Activated CD8-positive, alpha-beta memory T cell treated with anti-CD3 and anti-CD28 coated beads, Interleukin-2, amount 50 U/mL, for 48 hours (primary cell): Measurements from ENCODE around the gene SH3TC2.

Experiments used
- DNase-seq: peaks from one replicate; pipeline ENCODE4 v3.0.0-alpha.2; 2020

The SH3TC2 gene

DNA sequence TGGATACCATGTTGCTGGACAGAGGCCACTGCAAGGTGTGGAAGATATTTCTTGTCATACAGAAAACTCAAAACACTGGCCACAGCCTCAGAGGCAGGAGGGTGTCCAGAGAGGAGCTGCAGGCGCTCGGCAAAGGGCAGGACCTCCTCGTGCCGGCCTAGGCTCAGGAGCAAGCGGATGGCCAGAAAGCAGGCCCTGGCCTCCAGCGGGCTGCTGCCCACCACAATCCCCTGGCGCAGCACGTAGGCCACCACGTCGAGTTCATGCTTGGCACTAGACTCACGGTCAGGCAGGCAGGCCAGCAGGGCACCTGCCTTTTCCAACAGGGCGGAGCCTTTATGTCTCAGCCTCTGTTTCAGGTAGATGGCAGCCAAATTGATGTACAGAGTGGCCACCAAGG lies 35.2 kb downstream of the SH3TC2 start:
- no peak for DNase-seq

DNA sequence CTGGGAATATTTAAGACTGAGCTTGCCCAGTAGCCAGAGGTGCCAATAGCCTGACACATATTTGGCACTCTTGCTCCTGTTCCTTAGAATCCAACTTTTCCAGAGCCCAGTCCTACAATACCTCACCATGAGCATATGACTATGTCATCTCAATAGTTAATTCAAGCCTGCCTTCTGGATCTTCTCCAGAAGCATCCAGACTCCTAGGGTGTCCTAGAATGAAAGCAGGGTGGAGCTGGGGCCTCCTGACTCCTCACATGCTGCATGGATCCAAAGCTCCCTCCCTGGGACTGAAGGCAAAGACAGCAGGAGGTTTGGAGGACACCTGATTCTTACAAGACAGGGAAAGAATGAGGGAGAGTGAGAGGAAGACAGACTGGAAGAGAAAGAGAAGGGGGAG lies 37.9 kb downstream of the SH3TC2 start:
- no peak for DNase-seq

DNA sequence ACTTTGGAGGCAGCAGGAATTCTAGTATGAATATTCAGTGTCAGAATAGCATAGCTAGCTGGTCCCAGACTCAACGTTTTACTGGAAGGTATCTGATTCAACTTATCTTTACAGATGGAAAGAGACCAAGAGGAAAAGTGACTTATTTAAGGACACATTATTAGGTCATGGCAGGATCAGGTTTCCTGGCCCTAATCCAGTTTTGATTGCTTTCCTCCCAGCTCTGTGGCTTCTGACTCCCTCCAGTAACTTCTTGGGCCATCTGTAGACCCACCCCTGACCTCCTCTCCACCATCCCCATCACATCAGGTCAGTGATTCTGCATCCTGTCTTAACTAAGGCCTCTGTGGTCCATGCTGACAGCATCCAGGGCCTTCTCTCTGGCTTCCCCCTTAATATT lies 38.4 kb downstream of the SH3TC2 start:
- DNase-seq, result no peak

DNA sequence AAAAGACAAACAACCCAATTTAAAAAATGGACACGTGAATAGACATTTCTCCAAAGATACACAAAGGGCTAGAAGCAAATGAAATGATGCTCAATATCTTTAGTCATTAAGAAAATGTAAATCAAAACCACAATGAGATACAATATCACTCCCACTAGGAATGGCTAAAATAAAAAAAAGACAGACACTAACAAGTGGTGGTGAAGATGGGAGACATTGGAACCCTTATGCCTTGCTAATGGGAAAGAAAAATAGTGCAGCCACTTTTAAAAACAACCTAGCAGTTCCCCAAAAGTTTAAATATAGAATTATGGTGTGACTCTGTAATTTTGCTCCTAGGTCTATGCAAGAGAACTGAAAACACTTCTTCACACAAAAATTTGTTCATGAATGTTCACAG lies 40.7 kb downstream of the SH3TC2 start:
- no peak for DNase-seq

DNA sequence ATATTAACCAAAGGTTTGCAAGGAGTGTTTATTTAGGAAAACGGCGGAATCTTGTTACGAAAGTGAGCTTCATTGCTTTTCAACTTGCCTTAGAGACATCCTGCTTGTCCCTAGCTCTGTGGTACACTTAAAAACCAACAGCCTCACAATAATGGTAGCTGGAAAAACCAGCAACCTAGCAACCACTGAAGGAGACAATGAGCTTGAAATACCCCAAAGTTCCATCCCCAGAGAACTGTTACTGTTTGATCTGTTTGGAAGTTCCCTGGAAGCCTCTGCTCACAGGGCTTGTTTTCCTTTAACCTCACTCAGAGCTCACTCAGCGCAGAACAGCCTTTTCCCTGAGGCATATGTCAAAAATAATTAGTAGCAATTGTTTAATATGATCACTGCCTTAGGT lies 43.2 kb downstream of the SH3TC2 start:
- no peak for DNase-seq

DNA sequence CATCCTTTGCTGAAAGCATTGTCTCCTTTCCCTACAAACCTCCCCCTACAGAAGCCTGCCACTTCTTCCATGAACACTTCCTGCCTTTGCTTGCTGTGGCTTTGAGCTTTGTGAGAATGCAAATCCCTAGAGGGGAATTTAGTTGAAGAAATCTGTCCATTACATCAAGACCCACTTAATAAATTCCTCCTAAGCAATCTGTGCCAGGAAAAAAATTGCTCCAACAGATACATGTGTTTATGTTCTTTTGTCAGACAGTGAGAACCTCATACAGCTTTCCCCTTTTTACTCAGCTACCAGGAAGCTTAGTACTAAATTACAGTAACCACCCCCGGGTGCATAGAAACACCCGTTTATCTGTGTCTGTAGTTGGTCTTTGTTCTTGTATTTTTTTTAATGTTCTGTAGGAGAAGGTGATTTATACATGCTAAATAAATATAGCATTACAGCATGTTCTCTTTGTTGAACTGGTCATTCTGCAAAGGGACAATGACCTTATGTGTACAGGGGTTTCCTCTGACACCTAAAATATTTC lies 43.9 kb downstream of the SH3TC2 start:
- no peak for DNase-seq

DNA sequence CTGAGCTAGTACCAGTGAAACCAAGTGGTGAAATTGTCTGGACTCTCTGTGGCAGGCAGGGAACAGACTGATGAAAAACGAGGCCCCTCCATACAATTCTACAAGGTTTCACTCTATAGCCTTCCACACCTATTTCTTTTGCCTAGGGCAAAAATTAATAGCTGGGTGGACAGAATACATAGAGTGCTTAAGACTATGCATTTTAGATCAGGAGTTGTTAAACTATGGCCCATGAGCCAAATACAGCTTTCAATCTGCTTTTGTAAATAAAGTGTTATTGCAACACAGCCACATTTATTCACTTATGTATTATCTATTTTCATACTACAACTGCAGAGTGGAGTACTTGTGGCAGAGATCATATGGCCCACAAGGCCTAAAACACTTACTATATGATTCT lies 45.2 kb downstream of the SH3TC2 start:
- DNase-seq, result no peak

DNA sequence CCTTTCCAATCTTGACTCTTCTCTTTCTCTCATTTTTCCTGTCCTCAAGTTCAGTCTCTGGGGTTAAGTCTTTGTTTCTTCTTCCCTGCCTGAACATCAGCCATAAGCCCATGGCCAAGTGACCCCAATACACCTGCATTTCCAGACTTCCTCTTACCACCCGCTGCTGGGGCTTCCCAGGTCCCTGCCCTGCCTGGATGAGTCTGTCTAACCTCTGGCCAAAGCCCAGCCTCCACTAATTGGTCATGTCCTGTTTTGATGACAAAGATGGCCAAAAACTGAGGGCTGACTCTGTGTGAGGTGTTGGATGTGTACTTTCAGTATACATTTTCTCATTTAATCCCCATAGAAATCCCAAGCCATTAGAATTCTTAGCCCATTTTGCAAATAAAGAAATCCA lies 47.3 kb downstream of the SH3TC2 start:
- DNase-seq, result no peak

DNA sequence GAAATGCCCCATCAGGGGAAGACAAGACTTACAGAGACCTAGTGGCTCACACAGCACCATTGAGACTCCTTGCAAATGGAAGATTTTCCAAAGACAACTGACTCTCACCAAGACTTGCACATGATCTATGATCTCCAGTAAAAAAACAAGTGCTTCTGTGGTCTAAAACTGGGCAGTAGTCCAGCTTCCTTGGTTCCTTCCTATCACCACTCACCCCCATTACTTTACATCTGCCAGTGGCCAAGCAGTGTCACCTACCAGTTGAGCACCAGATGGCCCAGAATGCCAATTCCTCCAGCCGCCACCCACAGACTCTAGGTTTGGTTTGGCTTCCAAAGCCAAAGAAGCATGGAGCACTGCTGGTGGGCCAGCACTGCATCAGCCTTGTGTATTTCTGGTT lies 47.7 kb downstream of the SH3TC2 start:
- no peak for DNase-seq

DNA sequence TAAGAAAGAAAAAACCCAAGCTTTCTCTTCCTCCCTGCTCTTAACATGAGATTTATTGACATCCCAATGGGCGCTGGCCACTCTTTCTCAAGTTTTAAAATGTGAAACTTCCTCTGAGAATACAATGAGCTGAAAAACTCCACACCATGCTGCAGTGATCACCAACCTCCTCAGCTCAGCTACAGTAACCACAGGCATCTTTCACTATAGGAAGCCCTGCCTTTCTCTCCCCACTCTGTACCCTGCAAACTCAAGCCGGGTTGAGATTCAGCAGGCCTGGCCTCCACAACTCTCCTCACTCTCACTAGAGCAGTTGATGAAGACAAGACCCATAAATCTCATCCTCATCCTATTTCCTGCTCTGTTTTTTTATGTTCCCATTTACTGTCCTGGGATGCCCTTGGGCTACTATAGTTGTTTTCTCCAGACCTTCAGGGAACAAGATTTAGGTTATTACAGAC lies 48.3 kb downstream of the SH3TC2 start:
- no peak for DNase-seq

DNA sequence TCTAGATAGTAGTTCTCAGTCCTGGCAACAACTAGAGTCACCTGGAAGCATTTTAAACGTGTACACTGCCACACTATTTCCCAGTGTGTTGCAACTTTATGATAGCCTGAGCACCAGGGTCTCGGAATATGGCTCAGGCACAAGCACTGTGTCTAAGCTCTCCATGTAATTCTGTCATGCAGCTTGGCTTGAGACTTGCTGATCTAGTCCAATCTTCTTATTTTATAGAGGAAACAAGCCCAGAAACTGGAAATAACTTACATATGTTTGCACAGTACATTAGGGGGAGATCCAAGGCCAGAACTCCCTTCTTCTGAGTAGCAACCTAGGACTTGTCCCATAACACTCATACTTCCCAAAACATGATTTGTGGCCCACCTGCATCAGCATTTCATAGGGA lies 49.1 kb downstream of the SH3TC2 start:
- no peak for DNase-seq

DNA sequence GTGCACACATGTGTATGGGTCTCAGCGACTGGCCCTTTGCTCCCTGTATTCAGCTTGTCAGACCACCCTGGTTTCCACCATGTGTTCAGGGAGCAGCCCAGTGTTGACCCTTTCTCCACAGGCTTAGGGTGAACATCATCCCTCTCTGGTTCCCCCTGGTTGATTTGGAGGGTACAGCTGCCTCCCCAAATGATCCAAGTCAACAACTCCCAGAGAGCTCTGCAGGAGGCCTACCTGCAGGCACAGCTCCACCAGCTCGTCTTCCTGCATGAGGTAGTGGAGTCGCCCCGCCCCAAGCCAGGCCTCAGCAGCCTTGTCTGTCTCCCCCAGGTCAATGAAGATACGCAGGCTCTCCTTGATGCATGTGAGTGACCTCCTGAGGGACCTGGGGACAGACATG lies 50.5 kb downstream of the SH3TC2 start:
- DNase-seq, result no peak

DNA sequence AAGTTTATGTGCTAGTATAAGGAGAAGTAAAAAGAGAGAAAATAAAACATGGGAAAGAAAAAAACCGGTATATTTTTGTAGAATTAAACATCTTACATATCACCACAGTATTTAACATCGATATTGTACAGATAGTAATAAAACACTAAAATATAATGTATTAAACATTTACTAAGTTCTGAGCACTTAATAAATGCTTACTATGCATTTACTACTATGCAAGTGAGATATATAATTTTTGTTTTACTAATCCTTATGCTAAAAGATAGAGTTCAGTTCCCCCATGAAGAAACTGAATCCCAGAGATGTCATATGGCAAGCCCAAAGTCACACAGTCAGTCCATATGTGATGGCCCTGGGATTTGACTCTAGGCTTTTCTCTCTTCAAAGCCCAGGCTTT lies 51.1 kb downstream of the SH3TC2 start:
- DNase-seq, result no peak

DNA sequence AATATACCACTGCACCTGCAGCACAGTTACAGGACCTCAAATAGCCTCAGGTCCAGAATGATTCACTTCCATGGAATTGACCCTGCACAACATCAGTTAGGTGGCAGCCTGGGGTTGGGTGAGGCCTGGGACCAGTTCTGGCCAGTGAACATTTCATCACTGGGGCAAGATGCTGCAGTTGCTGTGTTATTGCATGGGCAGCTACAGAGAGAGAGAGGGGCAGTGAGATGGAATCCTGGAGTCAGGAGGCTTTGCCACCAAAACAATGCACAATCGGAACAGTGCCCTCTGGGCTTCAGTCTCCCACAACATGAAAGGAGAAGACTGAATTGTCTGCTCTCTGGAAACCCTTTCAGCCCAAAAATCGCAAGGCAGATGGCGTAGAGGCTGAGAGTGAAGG lies 51.8 kb downstream of the SH3TC2 start:
- DNase-seq, result no peak

DNA sequence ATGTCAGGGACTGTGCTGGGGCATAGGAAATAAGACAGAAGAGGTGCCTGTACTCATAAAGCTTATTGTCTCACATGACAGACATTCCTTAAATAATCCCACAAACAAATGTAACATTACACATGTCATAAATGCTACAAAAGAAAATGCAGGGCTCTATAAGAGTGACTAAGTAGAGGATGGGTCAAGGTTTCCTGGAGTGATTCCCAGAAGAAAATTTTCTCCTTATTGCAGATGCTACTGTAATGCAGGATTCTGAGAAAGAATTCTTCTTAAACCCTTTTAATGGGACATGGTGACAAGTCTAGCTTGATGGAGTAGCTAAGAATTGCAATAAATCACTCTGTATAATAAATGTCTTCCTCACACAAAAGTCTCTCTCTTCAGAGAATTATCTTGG lies 55.7 kb downstream of the SH3TC2 start:
- DNase-seq, result no peak

DNA sequence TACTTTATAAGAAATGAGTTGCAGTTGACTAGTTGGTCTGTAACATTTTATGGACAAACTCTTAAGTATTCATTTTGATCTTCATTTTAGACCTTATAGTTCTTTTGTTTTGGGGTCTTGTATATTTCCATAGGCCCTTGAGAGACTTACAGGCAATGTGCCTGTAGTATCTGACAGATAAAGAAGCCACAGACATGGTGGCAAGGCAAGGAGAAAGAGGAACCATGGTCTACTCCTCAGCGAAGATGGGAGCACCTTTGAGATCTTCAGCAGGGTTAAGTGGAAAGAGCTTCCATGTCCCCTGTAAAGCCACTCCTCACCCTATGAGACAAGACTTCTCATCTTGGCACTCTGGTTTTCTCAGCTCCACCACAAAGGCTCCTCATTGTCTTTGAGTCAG lies 56.4 kb downstream of the SH3TC2 start:
- DNase-seq, result no peak

DNA sequence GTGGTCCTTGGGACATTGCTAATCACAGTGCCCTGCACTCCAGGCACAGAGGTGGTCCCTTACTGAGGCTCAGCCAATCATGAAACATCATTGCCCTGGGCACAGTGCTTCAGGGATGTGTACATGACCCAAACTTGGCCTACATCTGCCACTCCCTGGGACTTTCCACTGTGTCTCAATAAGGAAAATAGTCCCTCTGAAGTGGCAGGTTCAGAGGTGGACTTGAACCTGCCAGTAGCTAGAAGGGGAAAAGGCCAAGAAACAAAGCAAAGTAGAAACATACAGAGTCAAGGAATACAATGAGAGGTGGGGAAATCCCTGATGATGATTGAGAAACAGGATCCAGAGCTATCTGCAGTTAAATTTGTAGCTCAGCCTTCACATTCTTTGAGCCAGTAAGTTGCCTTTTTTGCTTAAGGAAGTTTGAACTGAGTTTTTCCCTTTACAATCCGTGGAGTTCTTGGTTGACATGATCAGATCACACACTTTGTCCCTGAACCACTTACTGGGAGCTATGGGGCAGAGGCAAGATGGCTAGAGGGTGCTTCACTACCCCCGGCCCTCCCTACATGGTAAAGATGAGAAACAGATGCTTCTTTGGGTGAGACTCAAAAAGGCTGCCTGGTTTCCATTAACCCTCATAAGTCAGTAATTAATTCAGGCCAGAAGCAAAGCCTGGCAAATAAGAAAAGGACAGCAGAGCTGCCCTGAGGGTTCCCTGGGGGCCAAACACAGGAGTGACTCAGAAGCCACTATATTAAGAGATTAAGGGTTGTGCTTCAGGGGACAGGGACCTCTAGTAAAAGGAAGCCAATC lies 57.6 kb downstream of the SH3TC2 start:
- no peak for DNase-seq

DNA sequence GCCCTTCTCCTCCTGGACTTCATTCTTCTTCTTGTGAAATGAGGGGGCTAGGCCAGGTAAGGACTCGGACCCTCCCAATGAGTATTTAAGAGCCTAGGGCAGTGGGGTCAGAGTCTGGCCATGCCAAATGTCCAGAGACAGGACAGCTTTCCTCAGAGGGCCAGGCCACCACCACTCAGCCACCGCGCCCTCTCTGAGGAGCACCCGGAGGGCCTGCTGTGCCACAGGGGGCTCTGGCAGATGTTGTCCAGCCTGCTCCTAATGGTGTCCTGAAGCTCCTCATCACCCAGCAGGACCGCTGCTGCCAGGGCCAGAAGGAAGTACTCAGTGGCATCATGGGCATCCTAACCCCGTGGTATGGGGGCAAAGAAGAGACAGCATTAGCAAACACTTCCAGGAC lies 58.3 kb downstream of the SH3TC2 start:
- DNase-seq, result no peak

DNA sequence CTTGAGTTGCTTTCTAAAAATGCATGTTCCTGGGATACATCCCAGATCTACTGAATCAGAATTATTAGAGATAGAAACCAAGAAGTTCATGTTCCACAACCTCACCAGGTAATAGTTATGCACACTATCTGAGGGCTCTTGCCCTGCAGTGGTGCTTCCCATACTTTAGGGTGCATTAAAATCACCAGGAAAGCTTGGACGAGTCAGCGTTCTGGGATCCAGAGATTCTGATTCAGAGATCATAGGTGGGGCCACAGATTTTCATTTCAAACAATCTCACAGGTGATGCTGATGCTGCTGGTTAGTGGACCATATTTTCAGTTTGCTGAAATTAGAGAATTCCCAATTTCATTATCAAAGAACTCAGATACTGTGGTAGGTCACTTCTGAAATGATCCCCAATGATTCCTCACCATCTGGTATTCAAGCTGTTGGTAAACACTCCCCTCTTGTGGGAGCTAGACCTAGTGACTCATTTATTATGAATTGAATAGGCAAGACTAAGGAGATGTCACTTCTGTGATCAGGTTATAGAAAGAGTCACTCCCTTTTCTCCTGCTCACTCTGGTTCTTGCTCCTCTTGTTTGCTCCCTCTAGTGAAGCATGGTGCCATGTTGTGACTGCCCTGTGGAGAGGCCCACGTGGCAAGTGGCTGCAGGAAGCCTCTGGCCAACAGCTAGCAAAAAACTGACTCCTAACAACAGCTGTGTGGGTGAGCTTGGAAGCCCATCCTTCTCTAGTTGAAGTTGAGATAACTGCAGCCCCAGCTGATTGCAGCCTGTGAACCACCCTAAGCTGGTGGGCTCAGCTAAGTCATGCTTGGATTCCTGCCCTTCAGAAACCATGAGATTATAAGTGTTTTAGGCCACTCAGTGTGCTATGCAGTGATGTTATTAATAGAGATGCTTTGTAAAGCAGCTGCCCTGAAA lies 59.8 kb downstream of the SH3TC2 start:
- no peak for DNase-seq

DNA sequence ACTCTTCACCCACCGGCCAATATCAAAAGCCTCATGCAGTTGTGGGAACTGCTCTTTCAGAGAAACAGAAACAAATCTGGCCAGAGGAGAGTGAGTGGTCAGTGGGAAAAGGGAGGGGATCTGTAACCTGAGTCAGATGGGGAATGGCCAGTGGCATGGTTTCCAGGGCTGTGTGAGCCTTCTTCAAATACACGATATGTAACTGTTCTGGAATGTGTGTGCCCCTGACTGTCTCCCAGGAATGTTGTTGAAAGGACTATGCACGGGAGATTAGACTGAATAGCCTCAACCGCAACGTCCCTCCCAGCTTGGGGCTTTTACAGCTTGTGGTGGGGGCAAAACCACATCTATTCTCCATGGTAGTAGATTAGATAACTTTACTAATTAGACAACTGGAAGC lies 60.8 kb downstream of the SH3TC2 start:
- no peak for DNase-seq

DNA sequence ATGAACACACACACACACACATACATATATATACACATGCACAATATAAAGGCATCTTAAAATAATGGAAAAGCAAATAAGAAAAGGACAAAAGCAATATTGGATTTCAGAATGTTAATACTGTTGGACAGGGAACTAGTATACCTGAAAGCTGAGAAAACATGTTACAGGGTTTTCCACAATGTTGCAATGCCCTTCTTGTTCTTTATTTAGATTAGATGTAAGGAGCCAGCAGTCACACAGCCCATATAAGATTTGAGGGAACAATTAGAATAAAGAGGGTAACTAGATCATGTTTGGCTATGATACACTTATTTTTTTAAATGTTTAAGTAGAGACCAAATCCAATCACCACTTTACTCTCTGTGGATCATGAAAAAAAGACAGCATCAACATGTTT lies 61.7 kb downstream of the SH3TC2 start:
- DNase-seq, result no peak

DNA sequence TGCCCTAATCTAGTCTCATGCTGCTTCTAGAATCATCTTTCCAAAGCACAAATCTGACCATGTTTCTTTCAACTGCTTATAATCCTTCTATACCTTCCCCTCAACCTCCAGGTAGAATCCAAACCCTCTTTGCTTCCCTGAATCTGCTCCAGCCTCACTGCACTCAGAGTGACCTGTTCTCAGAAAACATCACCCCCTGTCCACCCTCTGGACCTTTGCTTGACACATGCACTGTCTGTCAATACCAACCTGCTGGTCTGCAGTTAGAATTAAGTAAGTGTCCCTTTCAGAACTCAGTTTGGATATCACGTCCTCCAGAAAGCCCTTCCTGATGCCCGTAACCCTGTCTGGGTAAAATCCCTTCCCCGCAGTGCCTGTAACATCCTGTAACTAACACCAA lies 63.1 kb downstream of the SH3TC2 start:
- DNase-seq, result no peak

DNA sequence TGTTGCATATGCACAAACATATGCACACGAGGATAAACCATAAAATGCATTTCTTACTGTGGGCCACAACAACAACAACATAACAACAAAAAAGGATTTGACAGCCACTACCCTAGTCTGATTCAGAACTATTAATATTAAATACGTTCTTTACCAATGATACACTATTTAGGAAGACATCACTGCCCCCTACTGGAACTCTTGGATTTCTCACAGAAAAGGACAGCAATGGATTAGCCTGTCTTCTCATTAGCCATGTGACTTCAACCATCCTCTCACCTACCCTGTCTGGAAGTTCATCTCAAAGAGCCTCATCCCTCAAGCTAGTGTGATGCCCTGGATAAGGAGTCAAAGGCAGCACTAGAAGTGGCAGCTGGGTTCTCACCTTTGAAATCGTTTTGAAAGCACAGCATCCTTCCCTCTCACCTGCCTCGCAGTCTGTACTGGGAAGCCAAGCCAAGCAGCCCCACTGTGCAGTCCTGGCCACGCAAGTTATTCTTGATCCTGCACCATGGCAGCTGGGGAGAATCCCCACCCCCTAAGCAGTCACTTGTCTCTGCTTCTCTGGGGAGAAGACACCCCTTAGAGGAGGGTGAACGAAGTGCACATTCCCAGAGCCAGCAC lies 64.6 kb downstream of the SH3TC2 start:
- no peak for DNase-seq
